Esophagus squamous epithelium (tissue), 5 donors: Measurements from ENCODE around the gene UNC119B. TPM values are rescaled to one million over a fixed set of nuclear protein-coding genes. Genes with fewer than 3 reads are reported as not detected.

Experiments
- DNase-seq: peaks from one replicate; lab custom pipeline; 2025; lab: John Stamatoyannopoulos, UW
- H3K27ac ChIP-seq, 4 donors: fragments of 200-600 bp; sonication (generic); one replicate each; pipeline ENCODE4 v1.5.1; 2016 to 2019; ENCODE audit warnings: mild to moderate bottlenecking in 1 of 4
- H3K27me3 ChIP-seq, 4 donors: fragments of 200-600 bp; sonication (generic); 1 replicate in 3 of 4; 2 replicates in 1 of 4; pipeline versions ENCODE4 v1.5.1 to v1.6.0; 2017 to 2021; ENCODE audit warnings: antibody characterized with exemption in 1 of 4
- H3K36me3 ChIP-seq, 3 donors: fragments of 200-600 bp; sonication (generic); one replicate each; pipeline ENCODE4 v1.5.1; 2016 to 2019
- H3K4me1 ChIP-seq, 3 donors: fragments of 200-600 bp; sonication (generic); one replicate each; pipeline ENCODE4 v1.5.1; 2017 to 2019
- H3K4me3 ChIP-seq, 4 donors: fragments of 200-600 bp; sonication (generic); 1 replicate in 3 of 4; 2 replicates in 1 of 4; pipeline ENCODE4 v1.5.1; 2016 to 2019; ENCODE audit warnings: mild to moderate bottlenecking in 2 of 4, moderate library complexity in 1 of 4
- H3K9me3 ChIP-seq, 3 donors: fragments of 200-600 bp; sonication (generic); one replicate each; pipeline ENCODE4 v1.5.1; 2016 to 2019
- CTCF ChIP-seq, 6 experiments: fragments of 450-650 bp in 4 of 6; fragments of 200-600 bp in 2 of 6; sonication (generic) in 2 of 6; IDR thresholded peaks; one replicate each; pipeline ENCODE4 v1.5.1; 2016 to 2019; ENCODE audit warnings: antibody characterized with exemption in 6 of 6, mild to moderate bottlenecking in 4 of 6, moderate library complexity in 4 of 6
- POLR2A ChIP-seq, 4 donors: fragments of 450-650 bp; IDR thresholded peaks; one replicate each; pipeline ENCODE4 v1.6.1; 2017; ENCODE audit warnings: antibody characterized with exemption in 4 of 4, mild to moderate bottlenecking in 4 of 4, moderate library complexity in 3 of 4
- WGBS, 2 donors: methylation state at CpG; one replicate each; pipeline ENCODE4 v1.1.5; 2018; 5-methylcytosine and 5-hydroxymethylcytosine counted together
- intact Hi-C: fragments of 100-400 bp; cut with DNase I; formaldehyde crosslinking; loops from one replicate; pipeline ENCODE4 v1.15.0; 2022
- total RNA-seq, 4 donors: library from RNA; depleted of rRNA; stranded (reverse); fragments of >200 nt; gene quantifications; one replicate each; pipeline ENCODE4 v1.1.0, GENCODE V29; 2016
- donor health status: DM: yes; HTN: yes; CAD: no.

The UNC119B gene
- total RNA-seq, 4 donors from 2014 or later: 6.4 to 23.3 (median 12.4) TPM

- Histone ChIP-seq H3K9me3 (no peaks in the 10 kb centered on the region), H3K27me3 (no peaks in the 10 kb centered on the region), H3K4me1 (no peaks in the 10 kb centered on the region), H3K4me3 (no peak overlapping the region), H3K27ac (no peak overlapping the region), H3K36me3 (peaks cover 0 to 31% (median 0%) of the 10 kb centered on the region in 3 donors)
- 100% methylated on average over 1 to 2 of the region's 31 CpGs for WGBS, 2 donors
- DNase-seq: no peak
- TF ChIP-seq CTCF (IDR thresholded peaks at IDR 0.05): no peak
- no peak for TF ChIP-seq POLR2A (IDR thresholded peaks at IDR 0.05)
- intact Hi-C loops: no loop called here
Measured at GRCh38 chr12:120738252-120739030, 28.2 kb downstream of the UNC119B start.

- Histone ChIP-seq H3K4me3 (no peak overlapping the region), H3K4me1 (no peaks in the 10 kb centered on the region), H3K27me3 (no peaks in the 10 kb centered on the region), H3K9me3 (no peaks in the 10 kb centered on the region), H3K36me3 (peaks cover 0 to 26% (median 0%) of the 10 kb centered on the region in 3 donors), H3K27ac (no peak overlapping the region)
- WGBS, 2 donors: 96 to 97% methylated on average over 7 to 9 of the region's 38 CpGs
- TF ChIP-seq POLR2A (IDR thresholded peaks at IDR 0.05) (no peak), CTCF (IDR thresholded peaks at IDR 0.05) (no peak)
- intact Hi-C loops: no loop called here
- DNase-seq: no peak
Measured at GRCh38 chr12:120739031-120739762, 28.9 kb downstream of the UNC119B start.

- Histone ChIP-seq H3K27ac (no peak overlapping the region), H3K4me3 (no peak overlapping the region), H3K4me1 (no peaks in the 10 kb centered on the region), H3K27me3 (no peaks in the 10 kb centered on the region), H3K36me3 (peaks cover 0 to 24% (median 0%) of the 10 kb centered on the region in 3 donors), H3K9me3 (no peaks in the 10 kb centered on the region)
- DNase-seq: no peak
- intact Hi-C loops: no loop called here
- no peak for TF ChIP-seq CTCF (IDR thresholded peaks at IDR 0.05)
- no peak for TF ChIP-seq POLR2A (IDR thresholded peaks at IDR 0.05)
- WGBS, 2 donors: 62 to 81% methylated on average over 3 to 10 of the region's 16 CpGs
Measured at GRCh38 chr12:120739821-120740613, 29.8 kb downstream of the UNC119B start.

- Histone ChIP-seq H3K27ac (no peak overlapping the region), H3K9me3 (no peaks in the 10 kb centered on the region), H3K36me3 (peaks cover 0 to 24% (median 0%) of the 10 kb centered on the region in 3 donors), H3K27me3 (no peaks in the 10 kb centered on the region), H3K4me1 (no peaks in the 10 kb centered on the region), H3K4me3 (no peak overlapping the region)
- WGBS, 2 donors: 75 to 91% methylated on average over 4 to 7 of the region's 15 CpGs
- TF ChIP-seq POLR2A (IDR thresholded peaks at IDR 0.05) (no peak), CTCF (IDR thresholded peaks at IDR 0.05) (no peak)
- no peak for DNase-seq
- intact Hi-C loops: no loop called here
Measured at GRCh38 chr12:120740871-120741270, 30.6 kb downstream of the UNC119B start.
